Heart left ventricle (tissue), 13 donors: Measurements from ENCODE around the gene CD151.

Experiments used
- CTCF ChIP-seq, 12 donors: fragments of 200-600 bp; sonication (generic) in 4 of 12; IDR thresholded peaks; one replicate each; pipeline versions ENCODE4 v1.5.0 to v1.8.0; 2018 to 2022; ENCODE audit warnings: antibody characterized with exemption in 12 of 12, mild to moderate bottlenecking in 5 of 12
- POLR2A ChIP-seq, 2 donors: fragments of 450-650 bp; IDR thresholded peaks; one replicate each; pipeline ENCODE4 v1.6.1; 2017; ENCODE audit warnings: antibody characterized with exemption in 2 of 2, mild to moderate bottlenecking in 2 of 2, moderate library complexity in 2 of 2
- donor health status: ischemic (EF 13 %, LVEDD 7.1; RV severe dilation, severe dysfunction).
- donor health status: DM: no; HTN: yes; CAD: no.
- donor health status: DM: no; HTN: no; CAD: no.
- donor health status: ischemic (EF 25% LVEDD 6.9; RV normal size, moderate dysfunction).
- donor health status: ischemic (EF 25% LVEDD 5.7; RV mildly dilated, moderate dysfunction).
- donor health status: ischemic (EF 35%, LVEDD 5.7; RV mildly dilated, moderate dysfunction).
- donor health status: nonischemic (EF 11% LVEDD 7.7; RV severe dilation, severe dysfunction).
- donor health status: DM: yes; HTN: yes; CAD: no.
- donor health status: PGD.
- donor health status: ischemic (EF 29% LVEDD 5.4; RV normal size, mild dysfunction).
- donor health status: nonischemic (EF 23%, LVEDD 6.1; RV moderate dilation, normal function).

GRCh38 chr11:803467-803742 lies 29.3 kb upstream of the CD151 start:
- TF ChIP-seq CTCF (IDR thresholded peaks at IDR 0.05) = no peak
- no peak for TF ChIP-seq POLR2A (IDR thresholded peaks at IDR 0.05)
